ENCODE data around the gene MYO10. TPM values are rescaled to one million over a fixed set of nuclear protein-coding genes. Genes with fewer than 3 reads are reported as not detected.

Gene MYO10
- total RNA-seq, 1 experiment from 2014 or later = 89.8 TPM

GRCh38 chr5:16886366-16886736, 49.7 kb downstream of the MYO10 start:
- Mint-ChIP-seq H3K4me3 (no peak overlapping the region), H3K36me3 (no peaks in the 10 kb centered on the region; the same call in 1 of the 2 replicates), H3K9me3 (peaks cover 12% of the 10 kb centered on the region; the same call in 1 of the 2 replicates), H3K27ac (peak overlapping the region; percentile 37; the same call in 1 of the 2 replicates), H3K4me1 (peaks cover 65% of the 10 kb centered on the region), H3K27me3 (ENCODE audit: low read depth) (no peaks in the 10 kb centered on the region)
- TF ChIP-seq FOXK1 (CRISPR knock-in tag; IDR thresholded peaks at IDR 0.05) = no peak
- no peak for DNase-seq (ENCODE audit: low spot score)
- ATAC-seq = no peak
- ChIA-PET POLR2A (no interaction called here), CTCF (interaction anchor here (0.6 to 1.0 kb wide), 2 partner anchors 303 to 322 kb away, joined by 3 to 4 read pairs; no protein-coding TSS in a partner anchor)

GRCh38 chr5:16885635-16886365, 50.3 kb downstream of the MYO10 start:
- Mint-ChIP-seq H3K9me3 (peaks cover 12% of the 10 kb centered on the region; the same call in 1 of the 2 replicates), H3K27ac (peak overlapping the region; percentile 87; the same call in 1 of the 2 replicates), H3K27me3 (ENCODE audit: low read depth) (no peaks in the 10 kb centered on the region), H3K36me3 (no peaks in the 10 kb centered on the region; the same call in 1 of the 2 replicates), H3K4me3 (no peak overlapping the region), H3K4me1 (peaks cover 65% of the 10 kb centered on the region)
- no peak for DNase-seq (ENCODE audit: low spot score)
- ChIA-PET CTCF (interaction anchor here (0.6 to 1.1 kb wide), 3 partner anchors 247 to 323 kb away, joined by 3 to 4 read pairs (median 3); no protein-coding TSS in a partner anchor), POLR2A (no interaction called here)
- ATAC-seq = no peak
- TF ChIP-seq SP1 (CRISPR knock-in tag; conservative IDR thresholded peaks at IDR 0.05) (no peak), ERG (CRISPR knock-in tag; IDR thresholded peaks at IDR 0.05) (no peak), PRRX2 (CRISPR knock-in tag; IDR thresholded peaks at IDR 0.05) (no peak), ZNF317 (CRISPR knock-in tag; IDR thresholded peaks at IDR 0.05; ENCODE audit: borderline replicate concordance, low read depth) (no peak), USF1 (CRISPR knock-in tag; IDR thresholded peaks at IDR 0.05) (no peak), SMAD4 (CRISPR knock-in tag; IDR thresholded peaks at IDR 0.05) (no peak), HMGXB4 (CRISPR knock-in tag; IDR thresholded peaks at IDR 0.05) (no peak), ZNF281 (CRISPR knock-in tag; IDR thresholded peaks at IDR 0.05) (no peak), AFF4 (CRISPR knock-in tag; IDR thresholded peaks at IDR 0.05; ENCODE audit: borderline replicate concordance) (no peak), MLX (CRISPR knock-in tag; IDR thresholded peaks at IDR 0.05) (no peak), CREB1 (CRISPR knock-in tag; IDR thresholded peaks at IDR 0.05) (no peak), E2F1 (CRISPR knock-in tag; IDR thresholded peaks at IDR 0.05) (no peak)
